ENCODE measurements around the gene LAMTOR4. TPM values are rescaled to one million over a fixed set of nuclear protein-coding genes. Genes with fewer than 3 reads are reported as not detected.

Gene LAMTOR4
- total RNA-seq, 1 donor from 2014 or later = 208 TPM

DNA sequence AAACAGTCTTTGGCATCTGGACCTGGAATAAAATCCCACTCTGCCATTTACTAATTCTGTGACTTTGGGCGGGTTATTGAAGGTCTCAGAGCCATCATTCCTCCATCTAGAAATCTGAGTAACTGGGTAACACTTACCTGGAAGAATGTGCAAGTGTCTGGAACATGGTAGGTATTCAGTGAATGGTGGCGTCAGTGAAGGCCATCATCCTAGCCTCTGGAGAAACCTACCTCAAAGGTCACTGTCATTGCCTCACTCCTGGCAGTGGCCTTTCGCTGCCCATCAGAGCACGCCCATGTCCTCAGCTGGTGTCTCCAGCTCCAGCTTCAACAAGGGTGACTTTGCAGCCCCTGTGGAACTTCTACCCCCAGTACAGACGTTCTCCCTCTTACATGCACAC, 15.2 kb downstream of the LAMTOR4 start:
- H3K4me3 ChIP-seq (ENCODE audit: low read depth, low read length) = no peak overlapping the region
- peaks cover 22% of the 10 kb centered on the region for H3K27me3 ChIP-seq (ENCODE audit: control insufficient read depth, insufficient read depth, low read length)
- H3K36me3 ChIP-seq (ENCODE audit: control insufficient read depth, insufficient read depth, low read length) = no peaks in the 10 kb centered on the region
- DNase-seq (ENCODE audit: low read depth) = no peak
- TF ChIP-seq, protein P1, sequence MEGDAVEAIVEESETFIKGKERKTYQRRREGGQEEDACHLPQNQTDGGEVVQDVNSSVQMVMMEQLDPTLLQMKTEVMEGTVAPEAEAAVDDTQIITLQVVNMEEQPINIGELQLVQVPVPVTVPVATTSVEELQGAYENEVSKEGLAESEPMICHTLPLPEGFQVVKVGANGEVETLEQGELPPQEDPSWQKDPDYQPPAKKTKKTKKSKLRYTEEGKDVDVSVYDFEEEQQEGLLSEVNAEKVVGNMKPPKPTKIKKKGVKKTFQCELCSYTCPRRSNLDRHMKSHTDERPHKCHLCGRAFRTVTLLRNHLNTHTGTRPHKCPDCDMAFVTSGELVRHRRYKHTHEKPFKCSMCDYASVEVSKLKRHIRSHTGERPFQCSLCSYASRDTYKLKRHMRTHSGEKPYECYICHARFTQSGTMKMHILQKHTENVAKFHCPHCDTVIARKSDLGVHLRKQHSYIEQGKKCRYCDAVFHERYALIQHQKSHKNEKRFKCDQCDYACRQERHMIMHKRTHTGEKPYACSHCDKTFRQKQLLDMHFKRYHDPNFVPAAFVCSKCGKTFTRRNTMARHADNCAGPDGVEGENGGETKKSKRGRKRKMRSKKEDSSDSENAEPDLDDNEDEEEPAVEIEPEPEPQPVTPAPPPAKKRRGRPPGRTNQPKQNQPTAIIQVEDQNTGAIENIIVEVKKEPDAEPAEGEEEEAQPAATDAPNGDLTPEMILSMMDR (IDR thresholded peaks at IDR 0.05; ENCODE audit: insufficient read depth, low read length, poor library complexity, severe bottlenecking) = no peak

DNA sequence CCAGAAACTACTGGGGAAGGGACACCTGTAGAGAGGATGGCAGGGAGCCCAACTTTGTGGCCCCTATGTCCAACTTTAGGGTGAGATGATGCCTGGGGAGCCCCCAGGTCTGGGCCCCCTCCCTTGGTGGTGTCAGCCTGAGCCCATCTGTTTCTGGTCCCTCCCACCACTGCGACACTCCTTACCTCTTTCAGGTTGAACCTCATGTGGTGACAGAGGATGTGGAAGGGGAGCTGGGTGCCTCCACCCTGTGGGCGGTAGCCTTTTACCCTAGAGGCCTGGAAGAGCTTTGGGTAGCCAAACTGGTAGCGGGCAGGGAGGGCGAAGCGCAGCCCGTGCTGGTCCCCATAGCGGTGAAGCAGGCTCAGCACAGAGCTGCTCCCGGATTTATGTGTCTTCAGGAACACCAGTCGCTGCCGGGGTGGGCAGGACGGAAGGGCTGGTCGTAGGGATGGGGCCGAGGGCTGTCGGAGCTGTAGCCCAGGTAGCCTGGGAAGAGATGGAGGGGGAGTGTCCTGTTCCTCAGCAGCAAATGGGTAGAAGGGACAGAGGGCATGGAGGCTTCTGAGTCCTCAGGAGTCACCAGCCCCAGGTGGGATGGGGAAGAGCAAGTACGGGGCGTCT, 17.7 kb downstream of the LAMTOR4 start:
- no peak for DNase-seq (ENCODE audit: low read depth)
- H3K4me3 ChIP-seq (ENCODE audit: low read depth, low read length) = no peak overlapping the region
- H3K36me3 ChIP-seq (ENCODE audit: control insufficient read depth, insufficient read depth, low read length) = no peaks in the 10 kb centered on the region
- TF ChIP-seq, protein P1 (IDR thresholded peaks at IDR 0.05; ENCODE audit: insufficient read depth, low read length, poor library complexity, severe bottlenecking) = no peak
- peaks cover 26% of the 10 kb centered on the region for H3K27me3 ChIP-seq (ENCODE audit: control insufficient read depth, insufficient read depth, low read length)

DNA sequence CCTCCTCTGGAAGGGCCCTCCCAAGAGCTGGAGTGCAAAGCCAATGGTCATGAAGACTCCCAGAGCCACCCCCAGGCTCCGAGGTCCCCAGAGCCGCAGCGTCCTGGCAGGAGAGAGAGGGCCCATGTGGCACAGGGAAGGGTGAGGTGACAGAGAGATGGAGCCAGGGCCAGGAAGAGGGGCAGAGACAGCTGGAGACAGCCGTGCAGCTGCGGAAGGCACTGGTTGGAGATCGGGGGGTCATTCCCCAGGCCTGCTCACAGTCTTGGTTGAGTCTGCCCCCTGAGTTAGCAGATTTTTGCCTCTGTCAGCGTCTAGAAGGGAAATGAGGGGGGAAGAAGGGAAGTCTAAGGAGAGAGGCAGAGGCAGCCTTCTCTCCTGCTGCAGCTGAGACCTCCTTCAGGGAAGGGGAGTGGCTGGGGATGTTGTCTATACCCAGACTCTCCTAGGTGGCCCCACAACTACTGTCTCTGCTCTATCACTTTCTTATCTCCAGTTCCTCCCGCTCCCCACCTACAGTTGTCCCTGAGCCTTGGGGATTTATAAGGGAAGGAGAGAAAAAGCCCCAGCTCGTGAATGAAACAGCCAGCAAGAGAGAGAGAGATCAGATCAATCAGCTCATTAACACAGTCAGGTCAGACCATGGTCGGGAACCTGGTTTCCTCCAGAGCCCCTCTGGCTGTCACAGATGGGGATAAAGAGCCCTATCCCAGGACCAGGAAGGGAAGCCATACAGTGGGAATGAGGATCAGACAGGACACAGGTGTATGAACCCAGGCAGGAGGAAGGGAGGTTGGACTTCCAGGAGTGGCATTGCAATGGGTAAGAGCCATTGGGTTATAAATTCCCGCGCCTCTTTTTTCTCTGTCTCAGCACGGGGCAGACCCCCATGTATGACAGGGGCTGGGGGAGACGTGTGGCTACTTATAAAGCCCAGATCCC, 18.5 kb downstream of the LAMTOR4 start:
- TF ChIP-seq, protein P1 (IDR thresholded peaks at IDR 0.05; ENCODE audit: insufficient read depth, low read length, poor library complexity, severe bottlenecking) = no peak
- Histone ChIP-seq H3K27me3 (ENCODE audit: control insufficient read depth, insufficient read depth, low read length) (peaks cover 31% of the 10 kb centered on the region), H3K4me3 (ENCODE audit: low read depth, low read length) (no peak overlapping the region), H3K36me3 (ENCODE audit: control insufficient read depth, insufficient read depth, low read length) (no peaks in the 10 kb centered on the region)
- no peak for DNase-seq (ENCODE audit: low read depth)

DNA sequence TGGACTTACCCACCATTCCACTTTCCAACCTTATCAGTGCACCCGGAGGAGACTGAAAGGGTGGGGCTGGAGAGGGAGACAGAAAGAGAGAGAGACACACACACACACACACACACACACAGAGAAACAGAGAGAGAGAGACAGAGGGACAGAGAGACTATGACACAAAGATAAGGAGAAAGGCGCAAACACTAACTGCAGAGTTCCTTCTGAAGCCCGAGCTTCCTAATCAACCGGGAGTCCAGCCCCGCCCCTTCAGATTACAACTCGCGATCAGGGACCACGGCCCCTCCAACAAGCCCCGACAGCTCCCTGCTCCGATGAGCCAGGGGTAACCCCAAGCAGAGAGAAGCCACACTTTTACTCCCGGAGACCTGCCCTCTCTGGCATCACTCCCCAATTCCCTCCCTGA, 19.2 kb downstream of the LAMTOR4 start:
- TF ChIP-seq, protein P1 (IDR thresholded peaks at IDR 0.05; ENCODE audit: insufficient read depth, low read length, poor library complexity, severe bottlenecking) = no peak
- Histone ChIP-seq H3K36me3 (ENCODE audit: control insufficient read depth, insufficient read depth, low read length) (no peaks in the 10 kb centered on the region), H3K27me3 (ENCODE audit: control insufficient read depth, insufficient read depth, low read length) (peaks cover 31% of the 10 kb centered on the region), H3K4me3 (ENCODE audit: low read depth, low read length) (peak overlapping the region; percentile 15)
- DNase-seq (ENCODE audit: low read depth) = no peak

DNA sequence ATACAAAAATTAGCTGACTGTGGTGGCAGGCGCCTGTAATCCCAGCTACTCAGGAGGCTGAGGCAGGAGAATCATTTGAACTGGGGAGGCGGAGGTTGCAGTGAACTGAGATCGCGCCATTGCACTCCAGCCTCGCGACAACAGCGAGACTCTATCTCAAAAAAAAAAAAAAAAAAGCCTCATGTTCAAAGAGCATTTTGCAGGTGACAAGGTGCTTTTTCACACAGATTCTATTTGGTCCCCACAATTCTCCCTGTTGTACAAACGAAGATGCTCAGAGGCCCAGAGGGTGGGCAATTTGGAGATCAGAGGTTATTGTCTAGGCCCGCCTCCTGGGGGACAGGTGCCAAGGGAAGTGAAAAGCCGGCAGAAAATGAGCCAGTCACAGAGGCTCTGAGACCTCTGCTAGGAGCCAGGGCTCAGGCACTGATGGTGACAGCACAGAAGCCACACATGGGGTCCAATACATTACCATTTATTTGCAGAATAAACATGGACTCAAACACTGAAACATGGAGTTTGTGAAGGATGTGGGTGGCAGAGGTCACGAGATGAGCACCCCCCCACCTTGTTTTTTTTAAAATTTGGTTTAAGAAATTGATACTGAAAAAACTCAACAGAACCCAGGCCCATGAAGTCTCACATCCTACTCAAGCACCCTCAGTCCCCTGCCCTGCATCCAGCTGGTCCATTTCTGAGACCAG, 20.6 kb downstream of the LAMTOR4 start:
- DNase-seq (ENCODE audit: low read depth) = no peak
- H3K4me3 ChIP-seq (ENCODE audit: low read depth, low read length) = no peak overlapping the region
- no peaks in the 10 kb centered on the region for H3K36me3 ChIP-seq (ENCODE audit: control insufficient read depth, insufficient read depth, low read length)
- TF ChIP-seq, protein P1 (IDR thresholded peaks at IDR 0.05; ENCODE audit: insufficient read depth, low read length, poor library complexity, severe bottlenecking) = no peak
- peaks cover 31% of the 10 kb centered on the region for H3K27me3 ChIP-seq (ENCODE audit: control insufficient read depth, insufficient read depth, low read length)

Measured in kidney epithelial cell (primary cell).